ENCODE results near the gene MRGPRX1. TPM values are rescaled to one million over a fixed set of nuclear protein-coding genes. Genes with fewer than 3 reads are reported as not detected.

MRGPRX1 gene
- total RNA-seq, 1 experiment from 2014 or later, result not detected

GRCh38 chr11:18974192-18974591 is 35.0 kb upstream of the MRGPRX1 start:
- H3K4me1 Mint-ChIP-seq (ENCODE audit: low read depth, unreplicated experiment), result no peaks in the 10 kb centered on the region
- no peak overlapping the region for H3K27ac Mint-ChIP-seq (ENCODE audit: unreplicated experiment)
- H3K4me3 Mint-ChIP-seq (ENCODE audit: low read depth, unreplicated experiment), result no peak overlapping the region
- no TSS peak for BruUV-seq (replicated peaks)
- intact Hi-C loops (cut with micrococcal nuclease; ENCODE audit: unreplicated experiment), result no loop called here
- CTCF ChIA-PET, result no interaction called here
- TF ChIP-seq, protein P1, sequence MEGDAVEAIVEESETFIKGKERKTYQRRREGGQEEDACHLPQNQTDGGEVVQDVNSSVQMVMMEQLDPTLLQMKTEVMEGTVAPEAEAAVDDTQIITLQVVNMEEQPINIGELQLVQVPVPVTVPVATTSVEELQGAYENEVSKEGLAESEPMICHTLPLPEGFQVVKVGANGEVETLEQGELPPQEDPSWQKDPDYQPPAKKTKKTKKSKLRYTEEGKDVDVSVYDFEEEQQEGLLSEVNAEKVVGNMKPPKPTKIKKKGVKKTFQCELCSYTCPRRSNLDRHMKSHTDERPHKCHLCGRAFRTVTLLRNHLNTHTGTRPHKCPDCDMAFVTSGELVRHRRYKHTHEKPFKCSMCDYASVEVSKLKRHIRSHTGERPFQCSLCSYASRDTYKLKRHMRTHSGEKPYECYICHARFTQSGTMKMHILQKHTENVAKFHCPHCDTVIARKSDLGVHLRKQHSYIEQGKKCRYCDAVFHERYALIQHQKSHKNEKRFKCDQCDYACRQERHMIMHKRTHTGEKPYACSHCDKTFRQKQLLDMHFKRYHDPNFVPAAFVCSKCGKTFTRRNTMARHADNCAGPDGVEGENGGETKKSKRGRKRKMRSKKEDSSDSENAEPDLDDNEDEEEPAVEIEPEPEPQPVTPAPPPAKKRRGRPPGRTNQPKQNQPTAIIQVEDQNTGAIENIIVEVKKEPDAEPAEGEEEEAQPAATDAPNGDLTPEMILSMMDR (IDR thresholded peaks at IDR 0.05; ENCODE audit: unreplicated experiment), result no peak
- DNase-seq, result no peak
- no peaks in the 10 kb centered on the region for H3K36me3 Mint-ChIP-seq (ENCODE audit: insufficient read depth, unreplicated experiment)
- H3K9me3 Mint-ChIP-seq (ENCODE audit: low read depth, unreplicated experiment), result no peaks in the 10 kb centered on the region
- H3K27me3 Mint-ChIP-seq (ENCODE audit: unreplicated experiment), result peaks cover 66% of the 10 kb centered on the region

DNA sequence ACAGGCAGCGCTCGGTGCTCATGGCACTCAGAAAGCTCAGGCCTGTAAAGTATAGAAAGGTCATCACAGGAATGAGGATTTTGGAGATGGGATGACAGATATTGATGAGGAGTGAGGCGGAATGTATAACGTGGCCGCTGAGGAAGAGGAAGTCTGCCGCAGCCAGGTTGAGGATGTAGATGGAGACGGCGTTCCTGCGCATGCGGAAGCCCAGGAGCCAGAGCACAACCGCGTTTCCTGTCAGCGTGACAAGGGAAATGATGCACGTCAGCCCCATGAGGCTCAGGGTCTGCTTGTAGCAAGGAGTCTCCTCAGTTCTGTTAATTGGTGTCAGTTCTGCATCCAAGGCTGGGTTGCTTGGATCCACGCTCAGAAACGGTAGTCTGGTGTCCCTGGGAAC is 33.1 kb upstream of the MRGPRX1 start:
- Mint-ChIP-seq H3K36me3 (ENCODE audit: insufficient read depth, unreplicated experiment) (no peaks in the 10 kb centered on the region), H3K4me1 (ENCODE audit: low read depth, unreplicated experiment) (no peaks in the 10 kb centered on the region), H3K4me3 (ENCODE audit: low read depth, unreplicated experiment) (no peak overlapping the region), H3K9me3 (ENCODE audit: low read depth, unreplicated experiment) (no peaks in the 10 kb centered on the region), H3K27me3 (ENCODE audit: unreplicated experiment) (peaks cover 69% of the 10 kb centered on the region), H3K27ac (ENCODE audit: unreplicated experiment) (no peak overlapping the region)
- BruUV-seq (replicated peaks), result no TSS peak
- CTCF ChIA-PET, result no interaction called here
- TF ChIP-seq, protein P1 (IDR thresholded peaks at IDR 0.05; ENCODE audit: unreplicated experiment), result no peak
- DNase-seq, result no peak
- intact Hi-C loops (cut with micrococcal nuclease; ENCODE audit: unreplicated experiment), result no loop called here

DNA sequence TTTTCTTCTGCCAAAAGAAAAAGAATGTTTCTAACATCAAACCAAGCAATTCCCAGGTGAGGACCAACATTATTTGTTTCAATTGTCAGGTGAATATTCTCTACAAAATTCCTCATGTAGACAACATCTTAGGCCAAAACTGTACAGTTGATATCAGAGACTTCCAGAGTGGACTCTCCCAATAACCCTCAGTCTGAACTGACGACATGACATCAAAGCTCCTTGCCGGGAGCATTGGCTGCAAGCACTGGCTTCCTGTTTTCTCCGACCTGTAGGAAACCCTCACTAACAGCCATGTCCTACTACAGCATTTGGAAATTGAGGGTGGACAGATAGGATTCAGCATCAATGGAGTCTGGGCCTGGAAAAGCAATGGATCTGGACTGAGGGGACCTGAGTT is 30.5 kb upstream of the MRGPRX1 start:
- intact Hi-C loops (cut with micrococcal nuclease; ENCODE audit: unreplicated experiment), result no loop called here
- no TSS peak for BruUV-seq (replicated peaks)
- TF ChIP-seq, protein P1 (IDR thresholded peaks at IDR 0.05; ENCODE audit: unreplicated experiment), result no peak
- no peaks in the 10 kb centered on the region for H3K9me3 Mint-ChIP-seq (ENCODE audit: low read depth, unreplicated experiment)
- CTCF ChIA-PET, result no interaction called here
- no peaks in the 10 kb centered on the region for H3K4me1 Mint-ChIP-seq (ENCODE audit: low read depth, unreplicated experiment)
- H3K36me3 Mint-ChIP-seq (ENCODE audit: insufficient read depth, unreplicated experiment), result no peaks in the 10 kb centered on the region
- H3K27me3 Mint-ChIP-seq (ENCODE audit: unreplicated experiment), result peaks cover 69% of the 10 kb centered on the region
- H3K27ac Mint-ChIP-seq (ENCODE audit: unreplicated experiment), result no peak overlapping the region
- DNase-seq, result no peak
- H3K4me3 Mint-ChIP-seq (ENCODE audit: low read depth, unreplicated experiment), result no peak overlapping the region

DNA sequence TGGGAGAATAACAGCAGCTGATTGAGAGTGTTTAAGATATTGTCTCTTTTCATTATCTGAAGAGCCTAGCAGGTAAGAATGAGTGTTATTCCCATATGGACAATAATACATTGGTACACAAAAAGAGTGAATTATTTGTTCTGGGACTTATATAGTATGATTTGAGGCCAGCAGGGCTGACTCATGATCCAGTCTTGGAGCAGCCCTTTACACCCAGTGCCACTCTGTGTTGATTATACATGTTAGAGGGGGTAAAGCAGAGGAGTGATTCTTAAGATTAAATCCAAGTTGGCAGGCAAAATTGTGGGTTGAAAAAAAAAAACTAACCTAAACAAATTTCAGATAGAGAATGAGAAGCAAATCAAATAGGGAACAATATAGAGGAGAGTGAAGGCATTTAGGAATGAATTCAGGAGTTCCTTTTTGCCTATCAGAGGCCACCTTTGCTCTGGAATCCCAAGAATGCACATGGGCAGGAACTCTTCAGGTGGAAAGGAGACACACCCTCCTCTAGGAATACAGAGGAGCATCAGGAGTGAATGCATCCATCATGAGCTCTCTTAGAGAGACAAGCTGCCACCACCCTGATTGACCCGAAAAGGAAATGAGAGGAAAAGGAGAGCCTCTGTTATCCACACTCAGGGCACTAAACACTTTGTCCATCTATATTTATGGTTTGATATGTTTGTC is 19.2 kb upstream of the MRGPRX1 start:
- no peaks in the 10 kb centered on the region for H3K9me3 Mint-ChIP-seq (ENCODE audit: low read depth, unreplicated experiment)
- peak; percentile 24 for DNase-seq
- peaks cover 15% of the 10 kb centered on the region for H3K4me1 Mint-ChIP-seq (ENCODE audit: low read depth, unreplicated experiment)
- BruUV-seq (replicated peaks), result no TSS peak
- H3K36me3 Mint-ChIP-seq (ENCODE audit: insufficient read depth, unreplicated experiment), result no peaks in the 10 kb centered on the region
- intact Hi-C loops (cut with micrococcal nuclease; ENCODE audit: unreplicated experiment), result no loop called here
- CTCF ChIA-PET, result no interaction called here
- no peak overlapping the region for H3K27ac Mint-ChIP-seq (ENCODE audit: unreplicated experiment)
- no peak overlapping the region for H3K4me3 Mint-ChIP-seq (ENCODE audit: low read depth, unreplicated experiment)
- peaks cover 28% of the 10 kb centered on the region for H3K27me3 Mint-ChIP-seq (ENCODE audit: unreplicated experiment)
- TF ChIP-seq, protein P1 (IDR thresholded peaks at IDR 0.05; ENCODE audit: unreplicated experiment), result no peak

All from Calu3 (cell line).